ENCODE data around the gene MCC.

DNA sequence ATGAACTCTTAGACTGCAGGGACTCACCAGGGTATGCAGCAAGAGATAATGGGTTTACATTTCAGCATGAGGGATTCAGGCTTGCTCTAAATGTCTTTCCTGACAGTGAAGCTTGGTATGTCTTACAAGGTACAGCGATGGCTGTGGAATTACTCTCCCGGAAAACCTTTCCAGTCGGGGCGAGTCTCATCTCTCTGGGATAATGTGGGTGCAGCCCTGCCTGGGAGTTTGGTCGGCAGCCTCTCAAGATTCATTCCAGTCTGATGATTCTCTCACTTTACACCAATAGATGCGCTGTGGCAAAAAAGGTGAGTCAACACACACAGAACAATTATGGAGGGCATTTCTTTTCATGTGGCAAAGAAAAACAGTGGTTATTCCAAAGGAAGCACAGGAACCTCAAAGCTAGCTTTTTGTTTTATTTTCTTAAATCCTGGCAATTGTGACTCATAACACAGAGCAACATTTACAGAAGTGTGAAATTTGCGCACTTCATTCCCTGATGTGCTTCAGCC, 321.3 kb downstream of the MCC start:
- TF ChIP-seq, protein P1, sequence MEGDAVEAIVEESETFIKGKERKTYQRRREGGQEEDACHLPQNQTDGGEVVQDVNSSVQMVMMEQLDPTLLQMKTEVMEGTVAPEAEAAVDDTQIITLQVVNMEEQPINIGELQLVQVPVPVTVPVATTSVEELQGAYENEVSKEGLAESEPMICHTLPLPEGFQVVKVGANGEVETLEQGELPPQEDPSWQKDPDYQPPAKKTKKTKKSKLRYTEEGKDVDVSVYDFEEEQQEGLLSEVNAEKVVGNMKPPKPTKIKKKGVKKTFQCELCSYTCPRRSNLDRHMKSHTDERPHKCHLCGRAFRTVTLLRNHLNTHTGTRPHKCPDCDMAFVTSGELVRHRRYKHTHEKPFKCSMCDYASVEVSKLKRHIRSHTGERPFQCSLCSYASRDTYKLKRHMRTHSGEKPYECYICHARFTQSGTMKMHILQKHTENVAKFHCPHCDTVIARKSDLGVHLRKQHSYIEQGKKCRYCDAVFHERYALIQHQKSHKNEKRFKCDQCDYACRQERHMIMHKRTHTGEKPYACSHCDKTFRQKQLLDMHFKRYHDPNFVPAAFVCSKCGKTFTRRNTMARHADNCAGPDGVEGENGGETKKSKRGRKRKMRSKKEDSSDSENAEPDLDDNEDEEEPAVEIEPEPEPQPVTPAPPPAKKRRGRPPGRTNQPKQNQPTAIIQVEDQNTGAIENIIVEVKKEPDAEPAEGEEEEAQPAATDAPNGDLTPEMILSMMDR (IDR thresholded peaks at IDR 0.05; ENCODE audit: low read depth, low read length, missing input control) = no peak
- no peak for TF ChIP-seq ZBTB33 (IDR thresholded peaks at IDR 0.05)
- TF ChIP-seq MAX (IDR thresholded peaks at IDR 0.05) = no peak
- TF ChIP-seq SP1 (IDR thresholded peaks at IDR 0.05) = no peak
- TF ChIP-seq NR2F2 (IDR thresholded peaks at IDR 0.05) = no peak
- TF ChIP-seq, protein P2, sequence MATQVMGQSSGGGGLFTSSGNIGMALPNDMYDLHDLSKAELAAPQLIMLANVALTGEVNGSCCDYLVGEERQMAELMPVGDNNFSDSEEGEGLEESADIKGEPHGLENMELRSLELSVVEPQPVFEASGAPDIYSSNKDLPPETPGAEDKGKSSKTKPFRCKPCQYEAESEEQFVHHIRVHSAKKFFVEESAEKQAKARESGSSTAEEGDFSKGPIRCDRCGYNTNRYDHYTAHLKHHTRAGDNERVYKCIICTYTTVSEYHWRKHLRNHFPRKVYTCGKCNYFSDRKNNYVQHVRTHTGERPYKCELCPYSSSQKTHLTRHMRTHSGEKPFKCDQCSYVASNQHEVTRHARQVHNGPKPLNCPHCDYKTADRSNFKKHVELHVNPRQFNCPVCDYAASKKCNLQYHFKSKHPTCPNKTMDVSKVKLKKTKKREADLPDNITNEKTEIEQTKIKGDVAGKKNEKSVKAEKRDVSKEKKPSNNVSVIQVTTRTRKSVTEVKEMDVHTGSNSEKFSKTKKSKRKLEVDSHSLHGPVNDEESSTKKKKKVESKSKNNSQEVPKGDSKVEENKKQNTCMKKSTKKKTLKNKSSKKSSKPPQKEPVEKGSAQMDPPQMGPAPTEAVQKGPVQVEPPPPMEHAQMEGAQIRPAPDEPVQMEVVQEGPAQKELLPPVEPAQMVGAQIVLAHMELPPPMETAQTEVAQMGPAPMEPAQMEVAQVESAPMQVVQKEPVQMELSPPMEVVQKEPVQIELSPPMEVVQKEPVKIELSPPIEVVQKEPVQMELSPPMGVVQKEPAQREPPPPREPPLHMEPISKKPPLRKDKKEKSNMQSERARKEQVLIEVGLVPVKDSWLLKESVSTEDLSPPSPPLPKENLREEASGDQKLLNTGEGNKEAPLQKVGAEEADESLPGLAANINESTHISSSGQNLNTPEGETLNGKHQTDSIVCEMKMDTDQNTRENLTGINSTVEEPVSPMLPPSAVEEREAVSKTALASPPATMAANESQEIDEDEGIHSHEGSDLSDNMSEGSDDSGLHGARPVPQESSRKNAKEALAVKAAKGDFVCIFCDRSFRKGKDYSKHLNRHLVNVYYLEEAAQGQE (IDR thresholded peaks at IDR 0.05) = no peak
- no peak for TF ChIP-seq RAD21 (IDR thresholded peaks at IDR 0.05)
- TF ChIP-seq YY1 (IDR thresholded peaks at IDR 0.05) = no peak
- TF ChIP-seq TAF1 (conservative IDR thresholded peaks at IDR 0.05) = no peak
- TF ChIP-seq RXRA (IDR thresholded peaks at IDR 0.05) = no peak
- no peak for TF ChIP-seq EGR1 (IDR thresholded peaks at IDR 0.05; ENCODE audit: low read depth in 2 of 2)

Data from liver (tissue), 3 donors.